SK-N-SH (cell line): ENCODE results near the gene COQ5. TPM values are rescaled to one million over a fixed set of nuclear protein-coding genes. Genes with fewer than 3 reads are reported as not detected.

Experiments used
- CTCF ChIA-PET: fragments of 300-600, 350-600 bp; formaldehyde crosslinking; extraction: SDS; loops from one replicate; lab custom pipeline; 2021; lab: Yijun Ruan, JAX
- POLR2A ChIA-PET: fragments of 350-600 bp; sonication (Branson Sonifier 250); formaldehyde crosslinking; extraction: SDS; loops from one replicate; lab custom pipeline; 2020; ENCODE audit warnings: antibody characterized with exemption, inconsistent platforms; lab: Yijun Ruan, JAX
- DNase-seq: peaks from one replicate; pipeline ENCODE4 v3.0.0; 2012
- H2AFZ ChIP-seq: fragments of 200-600 bp; sonication (generic); 2 replicates; pipeline ENCODE4 v1.8.1; 2016; ENCODE audit warnings: antibody characterized with exemption, mild to moderate bottlenecking, low read depth
- H3F3A ChIP-seq: fragments of 200-600 bp; sonication (generic); replicated peaks from 2 replicates; pipeline ENCODE3; 2016; ENCODE audit warnings: antibody characterized with exemption, mild to moderate bottlenecking; ENCODE audit not compliant: insufficient read depth
- H3K27ac ChIP-seq, 2 experiments: fragments of 200-500 bp in 1 of 2; fragments of 200-600 bp in 1 of 2; sonication (Bioruptor generic) in 1 of 2; sonication (generic), shearing (Covaris generic) in 1 of 2; 2 replicates each; pipeline versions ENCODE4 v1.5.1 to v1.6.1; 2014 to 2016; ENCODE audit warnings: low read depth in 2 of 2, inconsistent platforms in 1 of 2, low read length in 1 of 2, mild to moderate bottlenecking in 1 of 2, mixed read lengths in 1 of 2
- H3K27me3 ChIP-seq: fragments of 200-600 bp; sonication (generic), shearing (Covaris generic); 2 replicates; pipeline ENCODE4 v1.6.1; 2016; ENCODE audit warnings: mixed run types; ENCODE audit not compliant: insufficient read depth
- H3K36me3 ChIP-seq, 2 experiments: fragments of 200-500 bp in 1 of 2; fragments of 200-600 bp in 1 of 2; sonication (Bioruptor generic) in 1 of 2; sonication (generic) in 1 of 2; replicated peaks in 1 of 2; 2 replicates each; pipeline versions ENCODE3 to v1.5.1; 2014 to 2016; ENCODE audit warnings: low read length in 1 of 2, mild to moderate bottlenecking in 1 of 2; ENCODE audit not compliant: insufficient read depth in 2 of 2, control insufficient read depth in 1 of 2
- H3K4me1 ChIP-seq, 2 experiments: fragments of 200-500 bp in 1 of 2; fragments of 200-600 bp in 1 of 2; sonication (Bioruptor generic) in 1 of 2; sonication (generic), shearing (Covaris generic) in 1 of 2; 2 replicates each; pipeline versions ENCODE4 v1.5.1 to v1.6.1; 2014 to 2016; ENCODE audit warnings: low read depth in 1 of 2, low read length in 1 of 2, mixed run types in 1 of 2; ENCODE audit not compliant: insufficient read depth in 2 of 2, control insufficient read depth in 1 of 2
- H3K4me2 ChIP-seq: fragments of 200-600 bp; sonication (generic), shearing (Covaris generic); 2 replicates; pipeline ENCODE4 v1.6.1; 2017; ENCODE audit warnings: mixed run types
- H3K4me3 ChIP-seq, 2 experiments: fragments of 200-500 bp in 1 of 2; fragments of 200-600 bp in 1 of 2; sonication (Bioruptor generic) in 1 of 2; sonication (generic), shearing (Covaris generic) in 1 of 2; 2 replicates each; pipeline versions ENCODE4 v1.5.1 to v1.8.1; 2014 to 2016; ENCODE audit warnings: low read depth in 2 of 2, inconsistent platforms in 1 of 2, low read length in 1 of 2, mild to moderate bottlenecking in 1 of 2, mixed read lengths in 1 of 2, moderate library complexity in 1 of 2
- H3K79me2 ChIP-seq: fragments of 200-600 bp; sonication (generic); 2 replicates; pipeline ENCODE4 v1.8.1; 2017; ENCODE audit warnings: mild to moderate bottlenecking; ENCODE audit not compliant: insufficient read depth
- H3K9ac ChIP-seq: fragments of 200-600 bp; sonication (generic); 2 replicates; pipeline ENCODE4 v1.6.1; 2017; ENCODE audit warnings: mixed run types
- H3K9me2 ChIP-seq: fragments of 200-600 bp; sonication (generic); 2 replicates; pipeline ENCODE4 v1.6.1; 2017; ENCODE audit warnings: mixed run types
- H3K9me3 ChIP-seq: fragments of 200-600 bp; sonication (generic); 2 replicates; pipeline ENCODE4 v1.6.1; 2017; ENCODE audit warnings: mixed run types, mild to moderate bottlenecking, moderate library complexity
- H4K20me1 ChIP-seq: fragments of 200-600 bp; sonication (generic); 2 replicates; pipeline ENCODE4 v1.6.1; 2017; ENCODE audit warnings: mild to moderate bottlenecking, mixed run types; ENCODE audit not compliant: insufficient read depth
- EP300 ChIP-seq, 2 experiments: IDR thresholded peaks; 2 replicates each; pipeline versions ENCODE4 v1.4.0 to v1.6.1; 2012; ENCODE audit warnings: borderline replicate concordance in 1 of 2, low read depth in 1 of 2, low read length in 1 of 2
- RAD21 ChIP-seq: IDR thresholded peaks from 2 replicates; pipeline ENCODE4 v1.6.1; 2012; ENCODE audit warnings: mild to moderate bottlenecking, low read length
- RCOR1 ChIP-seq: fragments of 150-350 bp; IDR thresholded peaks from 2 replicates; pipeline ENCODE4 v1.6.1; 2017; ENCODE audit warnings: antibody characterized with exemption, low read length
- REST ChIP-seq: IDR thresholded peaks from 2 replicates; pipeline ENCODE4 v1.6.1; 2012; ENCODE audit warnings: mild to moderate bottlenecking, low read depth, low read length, moderate library complexity
- TCF12 ChIP-seq: IDR thresholded peaks from 2 replicates; pipeline ENCODE4 v1.4.0; 2012
- WGBS: methylation state at CpG from one replicate; pipeline ENCODE4 v1.1.6; 2017; ENCODE audit warnings: low lambda C conversion rate; 5-methylcytosine and 5-hydroxymethylcytosine counted together
- polyA plus RNA-seq, 3 experiments: library from polyadenylated mRNA; depleted of rRNA; stranded (reverse); fragments of >200 nt; gene quantifications; 2 replicates each; pipeline ENCODE4 v1.2.3, GENCODE V29; 2012

Gene COQ5
- polyA plus RNA-seq, 1 of the 3 experiments (the other 2 are of a cell fraction), result 28.0 TPM

GRCh38 chr12:120485961-120486881, 42.7 kb downstream of the COQ5 start:
- Histone ChIP-seq H4K20me1 (no peaks in the 10 kb centered on the region), H2AFZ (no peak overlapping the region), H3K36me3 (peaks cover 0 to 4% of the 10 kb centered on the region in 2 experiments), H3K79me2 (0 out of 2 replicates have a peak, but pooled peaks cover 4% of the 10 kb centered on the region), H3K9ac (no peak overlapping the region), H3K9me2 (no peaks in the 10 kb centered on the region), H3K4me3 (no peak overlapping the region), H3F3A (no peaks in the 10 kb centered on the region), H3K4me1 (peaks cover 0 to 6% of the 10 kb centered on the region in 2 experiments; a peak in 1 of 4 replicates), H3K27me3 (no peaks in the 10 kb centered on the region), H3K27ac (0 out of 4 replicates have a peak overlapping the region, but pooled peaks of 1 of the 2 experiments have one; percentile 2), H3K4me2 (no peak overlapping the region), H3K9me3 (no peaks in the 10 kb centered on the region)
- 85% methylated on average over 7 of the region's 7 CpGs for WGBS
- CTCF ChIA-PET, result interaction anchor here (1.0 to 1.6 kb wide), 2 partner anchors 10 to 17 kb away, joined by 4 to 10 read pairs; partner anchors contain the start of genes DYNLL1 and SRSF9
- POLR2A ChIA-PET, result interaction anchor here (0.6 to 1.4 kb wide), 2 partner anchors 9 to 48 kb away, joined by 3 to 10 read pairs; partner anchors contain the start of genes COX6A1 and DYNLL1
- TF ChIP-seq RCOR1, result 0 out of 2 replicates have a peak, but pooled peaks have one; percentile 20
- peak in 1 of 2 experiments; percentile 59; a peak in 1 of 4 replicates for TF ChIP-seq EP300 (IDR thresholded peaks at IDR 0.05; ENCODE audit: borderline replicate concordance in 1 of 2, low read depth in 1 of 2, low read length in 1 of 2)
- TF ChIP-seq RAD21, result no peak
- DNase-seq, result peak; percentile 16

- no peaks in the 10 kb centered on the region for H3K9me2 ChIP-seq
These were observed 45.3 kb downstream of the COQ5 start for GRCh38 chr12:120483621-120484020.

More at GRCh38 chr12:120483621-120484020, 45.3 kb downstream of the COQ5 start:
- H3K4me1 ChIP-seq, result peaks cover 0 to 6% of the 10 kb centered on the region in 2 experiments; a peak in 1 of 4 replicates
- H3K27me3 ChIP-seq, result no peaks in the 10 kb centered on the region
- WGBS, result 100% methylated on average over 1 of the region's 1 CpG
- CTCF ChIA-PET, result interaction anchor here (0.7 to 1.2 kb wide), 3 partner anchors 10 to 15 kb away, joined by 3 to 4 read pairs (median 3); no protein-coding TSS in a partner anchor
- H2AFZ ChIP-seq, result no peak overlapping the region
- no peak overlapping the region for H3K9ac ChIP-seq
- H3K9me3 ChIP-seq, result no peaks in the 10 kb centered on the region
- no peaks in the 10 kb centered on the region for H3K36me3 ChIP-seq
- DNase-seq, result no peak
- H3K4me3 ChIP-seq, result no peak overlapping the region
- no peaks in the 10 kb centered on the region for H3K79me2 ChIP-seq
- H3F3A ChIP-seq, result no peaks in the 10 kb centered on the region
- H3K27ac ChIP-seq, result no peak overlapping the region
- TF ChIP-seq REST (no peak), TCF12 (no peak)
- no peaks in the 10 kb centered on the region for H4K20me1 ChIP-seq
- POLR2A ChIA-PET, result interaction anchor here (0.8 kb wide), 1 partner anchor 15 kb away, joined by 10 read pairs; no protein-coding TSS in a partner anchor
- H3K4me2 ChIP-seq, result no peak overlapping the region
